Panc1 (cell line): ENCODE measurements around the gene CAPN11. TPM values are rescaled to one million over a fixed set of nuclear protein-coding genes. Genes with fewer than 3 reads are reported as not detected.

ENCODE experiments used
- ATAC-seq: fragments of 200-7000 bp; cut with Tn5 transposase; 2 replicates; pipeline ENCODE4 v1.9.1; 2020; ENCODE audit warnings: mild to moderate bottlenecking, moderate library complexity
- BruUV-seq: library from RNA; stranded (reverse); fragments of 400-500 nt; replicated peaks from 2 replicates; lab custom pipeline; 2021; lab: Mats Ljungman, UMichigan
- CTCF ChIA-PET: fragments of 300-600 bp; sonication (Branson Sonifier 250); formaldehyde crosslinking; loops from one replicate; lab custom pipeline; 2022; ENCODE audit warnings: antibody characterized with exemption; lab: Charles Lee
- POLR2A ChIA-PET: fragments of 300-600 bp; sonication (Branson Sonifier 250); formaldehyde crosslinking; loops from one replicate; lab custom pipeline; 2022; ENCODE audit warnings: antibody characterized with exemption; lab: Charles Lee
- DNase-seq: peaks from one replicate; pipeline ENCODE4 v3.0.0-alpha.2; 2010; ENCODE audit warnings: low read depth, low spot score
- H3K27ac ChIP-seq: 2 replicates; pipeline ENCODE4 v1.5.1; 2011; ENCODE audit warnings: mild to moderate bottlenecking, low read length, inconsistent platforms
- H3K27me3 ChIP-seq: fragments of 200-500 bp; sonication (Bioruptor generic); 2 replicates; pipeline ENCODE4 v1.6.0; 2014; ENCODE audit warnings: low read length, inconsistent platforms; ENCODE audit not compliant: control insufficient read depth, insufficient read depth
- H3K36me3 ChIP-seq: fragments of 200-500 bp; sonication (Bioruptor generic); 2 replicates; pipeline ENCODE4 v1.5.1; 2014; ENCODE audit warnings: inconsistent platforms, mild to moderate bottlenecking, low read length, moderate library complexity; ENCODE audit not compliant: control insufficient read depth, insufficient read depth
- H3K4me1 ChIP-seq: 2 replicates; pipeline ENCODE4 v1.5.1; 2011; ENCODE audit warnings: inconsistent platforms, mild to moderate bottlenecking, low read length, moderate library complexity; ENCODE audit not compliant: control insufficient read depth, insufficient read depth
- H3K4me3 ChIP-seq, 2 experiments: 2 replicates each; pipeline ENCODE4 v1.5.1; 2011 to 2012; ENCODE audit warnings: low read depth in 2 of 2, low read length in 2 of 2, mild to moderate bottlenecking in 2 of 2, inconsistent platforms in 1 of 2, moderate library complexity in 1 of 2
- H3K9me3 ChIP-seq: fragments of 200-500 bp; sonication (Bioruptor generic); 2 replicates; pipeline ENCODE4 v1.5.1; 2014; ENCODE audit warnings: low read depth, mild to moderate bottlenecking, inconsistent platforms, low read length, moderate library complexity; ENCODE audit not compliant: control insufficient read depth, insufficient read depth
- CTCF ChIP-seq: fragments of 450-650 bp; IDR thresholded peaks from 2 replicates; pipeline ENCODE4 v1.5.1; 2017; ENCODE audit warnings: mild to moderate bottlenecking
- POLR2AphosphoS5 ChIP-seq: IDR thresholded peaks from 2 replicates; pipeline ENCODE4 v1.6.1; 2012; ENCODE audit warnings: mild to moderate bottlenecking, low read depth, low read length, moderate library complexity
- SIN3A ChIP-seq: IDR thresholded peaks from 2 replicates; pipeline ENCODE4 v1.6.1; 2012; ENCODE audit warnings: low read depth, mild to moderate bottlenecking, low read length, moderate library complexity, borderline replicate concordance; ENCODE audit not compliant: insufficient read depth
- TCF7L2 ChIP-seq: IDR thresholded peaks from 2 replicates; pipeline ENCODE4 v1.6.1; 2011; ENCODE audit warnings: mild to moderate bottlenecking, low read depth, low read length, inconsistent platforms
- in situ Hi-C: cut with HindIII; loops from 2 replicates; pipeline ENCODE4 v1.10.0; 2016; ENCODE audit warnings: low sequenced_read_pairs, low pct_unique_long_range_greater_than_20kb
- intact Hi-C: fragments of 100-400 bp; cut with micrococcal nuclease; formaldehyde crosslinking; loops from one replicate; pipeline ENCODE4 v1.10.0; 2022; ENCODE audit not compliant: unreplicated experiment
- total RNA-seq: library from RNA; stranded (reverse); gene quantifications from one replicate; pipeline ENCODE4 v1.2.1, GENCODE V29; 2021; ENCODE audit not compliant: unreplicated experiment
- TF ChIP-seq, protein P1 (sequence below), 2 experiments: IDR thresholded peaks; 2 replicates each; pipeline ENCODE4 v1.6.1; 2011 to 2012; ENCODE audit warnings: low read depth in 2 of 2, control low read depth in 1 of 2, low read length in 1 of 2, mild to moderate bottlenecking in 1 of 2, moderate library complexity in 1 of 2; ENCODE audit not compliant: insufficient read depth in 1 of 2

The CAPN11 gene
- total RNA-seq, 1 experiment from 2014 or later: 1.2 TPM

- TF ChIP-seq CTCF (no peak), TCF7L2 (peak; percentile 77; the same call in 1 of the 2 replicates), POLR2AphosphoS5 (peak; percentile 31; the same call in 1 of the 2 replicates), SIN3A (peak; percentile 46; the same call in 1 of the 2 replicates)
- TF ChIP-seq, protein P1, sequence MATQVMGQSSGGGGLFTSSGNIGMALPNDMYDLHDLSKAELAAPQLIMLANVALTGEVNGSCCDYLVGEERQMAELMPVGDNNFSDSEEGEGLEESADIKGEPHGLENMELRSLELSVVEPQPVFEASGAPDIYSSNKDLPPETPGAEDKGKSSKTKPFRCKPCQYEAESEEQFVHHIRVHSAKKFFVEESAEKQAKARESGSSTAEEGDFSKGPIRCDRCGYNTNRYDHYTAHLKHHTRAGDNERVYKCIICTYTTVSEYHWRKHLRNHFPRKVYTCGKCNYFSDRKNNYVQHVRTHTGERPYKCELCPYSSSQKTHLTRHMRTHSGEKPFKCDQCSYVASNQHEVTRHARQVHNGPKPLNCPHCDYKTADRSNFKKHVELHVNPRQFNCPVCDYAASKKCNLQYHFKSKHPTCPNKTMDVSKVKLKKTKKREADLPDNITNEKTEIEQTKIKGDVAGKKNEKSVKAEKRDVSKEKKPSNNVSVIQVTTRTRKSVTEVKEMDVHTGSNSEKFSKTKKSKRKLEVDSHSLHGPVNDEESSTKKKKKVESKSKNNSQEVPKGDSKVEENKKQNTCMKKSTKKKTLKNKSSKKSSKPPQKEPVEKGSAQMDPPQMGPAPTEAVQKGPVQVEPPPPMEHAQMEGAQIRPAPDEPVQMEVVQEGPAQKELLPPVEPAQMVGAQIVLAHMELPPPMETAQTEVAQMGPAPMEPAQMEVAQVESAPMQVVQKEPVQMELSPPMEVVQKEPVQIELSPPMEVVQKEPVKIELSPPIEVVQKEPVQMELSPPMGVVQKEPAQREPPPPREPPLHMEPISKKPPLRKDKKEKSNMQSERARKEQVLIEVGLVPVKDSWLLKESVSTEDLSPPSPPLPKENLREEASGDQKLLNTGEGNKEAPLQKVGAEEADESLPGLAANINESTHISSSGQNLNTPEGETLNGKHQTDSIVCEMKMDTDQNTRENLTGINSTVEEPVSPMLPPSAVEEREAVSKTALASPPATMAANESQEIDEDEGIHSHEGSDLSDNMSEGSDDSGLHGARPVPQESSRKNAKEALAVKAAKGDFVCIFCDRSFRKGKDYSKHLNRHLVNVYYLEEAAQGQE (IDR thresholded peaks at IDR 0.05; ENCODE audit: insufficient read depth in 1 of 2, low read depth in 2 of 2, low read length in 1 of 2): no peak
- H3K27ac ChIP-seq: peak overlapping the region; percentile 98
- ATAC-seq (peak; percentile 72), DNase-seq (no peak)
- peaks cover 46% of the 10 kb centered on the region for H3K4me1 ChIP-seq
- H3K36me3 ChIP-seq: no peaks in the 10 kb centered on the region
- H3K4me3 ChIP-seq: peak overlapping the region; percentile 57
- no peaks in the 10 kb centered on the region for H3K9me3 ChIP-seq
- ChIA-PET POLR2A (interaction anchor here (0.6 to 1.3 kb wide), 3 partner anchors 28 to 1240 kb away, joined by 3 to 7 read pairs (median 4); partner anchors contain the start of gene TMEM151B), CTCF (no interaction called here)
- H3K27me3 ChIP-seq: no peaks in the 10 kb centered on the region
- no TSS peak for BruUV-seq
- in situ Hi-C loops (no loop called here), intact Hi-C loops (no loop called here)
These were observed 60.6 kb downstream of the CAPN11 start for GRCh38 chr6:44219053-44219814.

DNA sequence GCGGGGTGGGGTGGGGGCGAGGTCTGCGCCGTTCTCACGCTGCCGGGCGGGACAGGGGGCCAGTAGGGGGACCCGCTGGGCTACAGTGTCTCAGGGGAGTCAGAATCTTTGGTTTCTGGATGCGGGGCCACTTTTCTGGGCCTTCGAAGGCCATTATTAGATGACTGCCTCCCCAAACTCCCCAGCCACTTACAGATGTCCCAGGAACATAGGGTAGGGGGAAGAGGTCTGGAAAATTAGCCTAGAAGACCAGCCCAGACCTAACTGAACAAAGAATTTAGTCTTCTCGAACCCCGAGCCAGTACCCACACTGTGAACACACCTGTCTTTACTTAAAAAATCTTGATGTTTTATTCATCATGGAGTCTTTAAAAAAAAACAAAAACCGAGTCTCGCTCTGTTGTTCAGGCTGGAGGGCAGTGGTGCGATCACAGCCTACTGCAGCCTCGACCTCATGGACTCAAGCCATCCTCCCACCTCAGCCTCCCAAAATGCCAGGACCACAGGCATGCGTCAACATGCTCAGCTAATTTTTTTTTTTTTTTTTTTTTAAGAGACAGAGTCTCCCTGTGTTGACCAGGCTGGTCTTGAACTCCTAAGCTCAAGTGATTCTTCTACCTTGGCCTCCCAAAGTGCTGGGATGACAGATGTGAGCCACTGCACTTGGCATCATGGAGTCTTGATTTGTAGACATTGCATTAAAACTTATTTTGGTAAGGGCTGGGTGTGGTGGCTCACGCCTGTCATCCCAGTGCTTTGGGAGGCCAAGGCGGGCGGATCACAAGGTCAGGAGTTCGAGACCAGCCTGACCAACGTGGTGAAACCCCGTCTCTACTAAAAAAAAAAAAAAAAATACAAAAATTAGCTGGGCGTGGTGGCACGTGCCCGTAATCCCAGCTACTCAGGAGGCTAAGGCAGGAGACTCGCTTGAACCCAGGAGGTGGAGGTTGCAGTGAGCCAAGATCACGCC is 61.5 kb downstream of the CAPN11 start:
- in situ Hi-C loops: no loop called here
- Histone ChIP-seq H3K27me3 (no peaks in the 10 kb centered on the region), H3K27ac (peak overlapping the region; percentile 78), H3K9me3 (no peaks in the 10 kb centered on the region), H3K4me1 (peaks cover 54% of the 10 kb centered on the region), H3K4me3 (peak overlapping the region; percentile 57), H3K36me3 (no peaks in the 10 kb centered on the region)
- ATAC-seq (no peak), DNase-seq (no peak)
- ChIA-PET POLR2A (interaction anchor here (0.6 to 0.8 kb wide), 3 partner anchors 37 to 1240 kb away, joined by 3 to 13 read pairs (median 7); no protein-coding TSS in a partner anchor), CTCF (no interaction called here)
- no TSS peak for BruUV-seq
- intact Hi-C loops: loop anchor here (5.0 kb wide), 1 partner anchor 43 kb away; no protein-coding TSS in a partner anchor
- TF ChIP-seq CTCF (no peak), TCF7L2 (no peak), SIN3A (no peak), POLR2AphosphoS5 (no peak)
- TF ChIP-seq, protein P1 (IDR thresholded peaks at IDR 0.05; ENCODE audit: insufficient read depth in 1 of 2, low read depth in 2 of 2, low read length in 1 of 2): no peak
